ENCODE data around the gene TEX2.

The TEX2 gene

GRCh38 chr17:64162554-64162953 is 100.5 kb downstream of the TEX2 start:
- DNase-seq: no peak

DNA sequence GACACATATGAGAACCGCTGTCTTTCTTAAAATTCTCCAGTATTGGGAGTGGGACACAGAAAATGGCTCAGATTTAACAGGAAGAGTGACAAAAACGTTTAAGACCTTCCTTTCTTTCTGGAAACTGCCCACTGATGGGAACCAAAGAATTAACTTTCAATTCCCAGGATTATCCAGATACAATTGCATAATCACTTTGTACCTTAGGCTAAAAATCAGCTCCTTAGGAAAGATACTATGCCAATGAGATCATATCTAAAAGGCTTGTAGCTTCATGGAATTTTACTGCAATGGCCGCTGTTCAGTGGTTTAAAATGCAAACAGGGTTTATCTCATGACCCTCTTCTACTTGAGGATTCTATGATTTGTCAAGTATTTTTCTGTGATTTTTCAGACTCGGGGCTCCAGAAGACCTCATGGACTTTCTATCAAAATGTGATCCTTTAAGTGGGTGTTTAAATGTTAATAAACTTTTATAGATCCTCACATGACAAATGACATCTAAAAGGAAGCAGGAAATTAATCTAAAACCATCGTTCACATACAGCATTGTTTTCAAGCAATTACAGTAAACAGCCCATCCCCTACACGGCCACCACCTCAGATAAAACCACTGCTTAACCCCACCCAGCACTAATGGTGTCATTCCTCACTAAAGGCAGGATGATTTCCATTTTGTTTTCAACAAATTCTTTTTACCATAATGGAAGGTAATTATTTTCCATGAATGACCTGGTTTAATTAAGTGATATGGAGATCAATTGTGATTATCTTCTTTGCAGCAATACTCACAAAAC is 101.5 kb downstream of the TEX2 start:
- no peak for DNase-seq

DNA sequence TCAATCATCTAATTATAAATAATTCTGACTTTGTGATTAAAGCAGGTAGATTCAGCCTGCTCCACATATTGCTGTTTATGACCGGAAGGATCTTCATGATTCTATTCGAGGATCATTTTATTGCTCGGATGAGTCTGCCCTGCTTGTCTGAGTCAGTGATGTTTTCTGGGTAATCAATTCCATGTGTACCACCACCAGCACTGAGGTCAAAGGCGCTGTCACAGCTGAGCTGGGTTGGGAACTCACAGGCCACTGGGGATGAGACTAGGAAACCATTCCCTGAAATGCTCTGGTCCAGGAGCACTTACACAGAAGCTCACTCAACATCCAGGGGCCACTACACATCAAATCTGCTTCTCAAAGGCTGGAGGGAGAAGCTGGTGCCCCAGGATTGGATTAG is 102.7 kb downstream of the TEX2 start:
- DNase-seq: no peak

DNA sequence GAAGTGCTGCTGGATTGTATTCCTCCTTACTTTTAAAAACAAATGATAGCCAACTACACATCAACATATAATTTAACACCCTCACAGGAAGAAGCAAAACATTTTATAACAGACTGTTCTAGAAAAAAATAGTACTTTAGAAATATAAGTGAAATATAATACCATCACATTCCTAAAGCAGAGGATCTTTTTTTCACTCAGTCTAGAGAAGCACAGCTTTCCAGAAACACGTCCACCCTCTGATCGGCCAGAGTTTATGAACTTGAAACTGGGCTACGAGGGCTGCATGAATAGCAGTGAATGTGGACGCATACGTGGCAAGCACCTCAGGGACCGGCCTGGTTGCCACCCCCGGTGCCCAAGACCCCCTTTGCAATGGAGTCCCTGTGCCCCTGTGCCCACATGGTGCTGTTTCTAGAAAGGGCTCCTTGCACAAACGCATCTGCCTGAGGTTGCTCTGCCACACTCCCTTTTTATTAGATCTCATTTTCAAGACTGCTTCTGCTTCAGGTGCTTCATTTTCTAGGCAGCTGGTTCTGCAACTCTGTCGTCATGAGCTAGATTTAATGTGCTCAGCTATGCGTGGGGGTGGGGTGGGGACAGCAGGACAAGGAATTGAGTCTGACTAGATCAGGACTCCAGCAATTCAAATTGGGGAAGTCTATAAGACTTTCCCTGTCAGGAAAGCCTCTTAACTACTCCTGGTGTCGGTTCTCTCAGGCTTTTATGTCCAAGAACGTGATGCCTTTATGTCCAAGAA is 104.0 kb downstream of the TEX2 start:
- DNase-seq: peak in 1 of 56 donors; percentile 17

- DNase-seq: no peak
Measured at GRCh38 chr17:64158406-64158805, 104.7 kb downstream of the TEX2 start.

DNA sequence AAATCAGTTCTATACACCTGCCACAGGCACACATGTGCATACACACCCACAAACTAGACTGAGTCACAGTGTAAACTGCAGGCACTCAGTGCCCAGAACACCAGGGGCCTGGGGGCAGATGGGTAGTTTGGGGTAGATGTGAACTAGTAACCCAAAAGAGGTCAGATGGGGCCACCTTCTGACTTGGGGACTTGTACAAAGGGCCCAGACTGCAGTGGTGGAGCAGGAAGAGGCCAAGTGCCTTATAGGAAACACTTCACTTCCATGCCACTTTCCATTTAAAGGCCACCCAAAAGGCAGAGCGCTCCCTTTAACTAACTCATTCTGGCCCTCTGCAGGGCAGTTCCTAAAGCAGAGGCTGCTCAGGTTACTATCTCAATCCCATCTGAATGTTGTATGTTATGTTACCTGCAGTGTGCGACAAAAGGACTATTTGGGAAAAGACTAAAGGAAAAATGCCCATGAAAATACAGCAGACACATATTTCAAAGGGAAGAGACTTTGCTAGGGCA is 105.3 kb downstream of the TEX2 start:
- no peak for DNase-seq

DNA sequence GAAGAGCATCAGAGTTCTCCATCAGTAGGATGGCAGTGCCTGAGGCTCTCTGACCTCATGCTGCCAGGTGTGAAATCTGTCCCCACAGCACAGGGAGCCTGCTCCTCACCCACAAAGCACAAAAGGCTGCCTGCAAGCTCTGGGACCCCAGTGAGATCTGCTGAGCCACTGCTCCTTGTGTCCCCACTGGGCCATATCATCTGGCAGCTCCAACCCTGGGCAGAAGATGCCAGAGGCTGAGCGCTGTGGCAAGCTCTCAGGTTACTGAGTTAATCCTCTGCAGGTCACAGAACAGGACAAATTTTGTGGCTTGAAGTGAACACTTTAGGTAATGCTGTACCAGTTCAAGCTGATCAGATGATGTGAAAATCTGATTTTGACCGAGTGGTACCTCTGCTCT is 106.4 kb downstream of the TEX2 start:
- DNase-seq: peak in 2 of 56 donors; percentile 39 to 58

- peak in 55 of 56 donors; percentile 35 to 91 (median 78) for DNase-seq
Measured at GRCh38 chr17:64155751-64156544, 107.1 kb downstream of the TEX2 start.

DNA sequence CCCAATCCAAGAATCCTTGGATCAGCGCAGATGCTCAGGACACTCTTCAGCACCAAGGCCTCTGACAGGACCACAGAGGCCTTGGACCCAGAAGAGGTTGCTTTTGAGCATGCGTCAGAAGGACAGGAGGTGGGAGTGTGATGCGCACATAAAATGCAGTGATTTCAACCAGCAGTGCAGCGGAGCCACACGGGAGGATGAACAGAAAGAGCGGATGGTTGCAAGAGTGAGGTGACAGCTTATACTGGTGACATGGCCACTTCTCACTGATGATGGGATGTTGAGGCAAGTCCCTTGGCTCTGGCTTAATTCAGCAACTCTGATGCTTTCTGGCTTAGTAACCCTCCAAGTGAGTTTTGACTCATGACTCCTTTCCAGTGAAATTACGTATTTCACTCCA is 107.9 kb downstream of the TEX2 start:
- no peak for DNase-seq

DNA sequence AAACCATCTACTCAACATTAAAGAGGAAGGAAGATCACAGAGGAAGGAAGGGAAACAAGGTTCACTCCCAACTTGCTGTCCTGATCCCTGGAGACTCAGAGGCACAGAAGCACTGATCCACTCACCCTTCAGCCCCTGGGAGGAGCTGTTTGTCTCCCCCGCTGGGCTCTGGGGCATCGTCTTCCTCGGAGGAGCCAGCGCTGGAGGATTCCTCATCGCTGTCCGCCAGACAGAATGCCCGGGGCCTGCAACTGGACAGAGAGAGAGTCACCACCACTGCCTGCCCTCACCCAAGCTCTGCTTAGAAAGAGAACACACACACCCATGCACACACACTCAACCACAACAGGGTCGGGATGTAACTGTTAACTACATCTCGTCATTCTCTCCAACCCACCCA is 108.3 kb downstream of the TEX2 start:
- peak in 24 of 56 donors; percentile 8 to 60 (median 27) for DNase-seq

GRCh38 chr17:64154313-64154695 is 108.8 kb downstream of the TEX2 start:
- DNase-seq: no peak

- DNase-seq: no peak
Measured at GRCh38 chr17:64153565-64154312, 109.3 kb downstream of the TEX2 start.

DNA sequence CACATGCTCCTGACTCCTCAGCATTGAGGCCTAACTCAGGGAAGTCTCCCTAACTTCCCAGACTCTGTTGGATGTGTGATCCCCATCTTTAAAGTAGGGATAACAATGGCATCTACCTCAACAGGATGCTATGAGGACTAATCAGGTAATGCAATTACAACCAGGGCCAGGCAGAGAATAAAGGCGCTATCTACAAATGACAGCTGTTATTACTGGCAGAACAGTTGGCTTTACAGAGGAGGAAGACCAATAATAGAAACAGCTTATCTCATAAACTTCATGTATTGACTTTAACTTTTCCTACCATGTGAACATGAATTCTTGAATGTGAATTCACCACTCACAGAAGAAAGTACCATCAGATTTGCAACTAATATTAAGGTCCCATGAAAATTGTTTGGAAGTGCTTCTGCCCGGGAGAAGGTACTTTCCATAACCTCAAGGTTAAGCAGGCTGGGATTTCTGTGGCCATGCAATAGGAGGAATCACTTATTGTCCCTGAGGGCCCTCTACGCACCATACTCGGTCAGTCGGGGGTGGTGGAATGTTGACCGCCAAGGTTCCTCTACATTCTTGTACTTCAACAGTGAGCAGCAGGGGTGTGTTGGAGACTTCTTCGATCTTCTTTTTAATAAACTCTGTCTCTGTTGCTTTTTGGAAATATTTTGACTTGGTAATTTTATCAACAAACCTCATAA is 110.5 kb downstream of the TEX2 start:
- no peak for DNase-seq

DNA sequence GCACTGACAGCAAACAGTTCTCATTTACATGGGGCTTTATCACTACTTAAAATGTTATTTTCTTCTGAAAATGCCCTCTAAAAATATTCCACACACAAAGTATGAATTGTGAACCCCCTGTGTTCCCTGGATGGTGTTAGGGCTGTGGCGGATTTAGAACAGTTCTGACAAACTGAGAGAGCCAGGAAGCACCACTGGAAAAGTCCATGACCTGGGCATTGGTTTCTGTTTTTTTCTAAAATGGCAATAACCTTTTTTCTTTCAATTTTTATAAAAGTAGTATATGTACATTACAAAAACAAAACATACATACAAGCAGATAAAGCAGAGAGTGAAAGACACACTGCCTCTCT is 112.1 kb downstream of the TEX2 start:
- DNase-seq: no peak

GRCh38 chr17:64150237-64151015 is 112.6 kb downstream of the TEX2 start:
- DNase-seq: peak in 1 of 56 donors; percentile 13

DNA sequence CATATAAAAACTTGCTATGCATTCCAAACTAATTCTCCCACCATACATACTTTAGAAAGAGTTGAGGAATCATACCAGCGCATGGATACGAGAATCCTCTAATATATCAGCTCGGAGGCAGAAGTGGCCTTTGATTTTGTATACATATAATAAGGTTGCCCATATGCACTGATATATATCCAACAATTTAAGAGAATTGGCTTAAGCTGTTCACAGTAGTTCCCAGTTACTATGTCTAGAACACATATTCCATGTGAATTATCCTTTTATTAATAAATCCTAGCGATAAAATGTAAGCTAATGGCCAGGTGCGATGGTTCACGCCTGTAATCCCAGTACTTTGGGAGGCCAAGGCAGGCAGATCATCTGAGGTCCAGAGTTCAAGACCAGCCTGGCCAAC is 113.9 kb downstream of the TEX2 start:
- no peak for DNase-seq

DNA sequence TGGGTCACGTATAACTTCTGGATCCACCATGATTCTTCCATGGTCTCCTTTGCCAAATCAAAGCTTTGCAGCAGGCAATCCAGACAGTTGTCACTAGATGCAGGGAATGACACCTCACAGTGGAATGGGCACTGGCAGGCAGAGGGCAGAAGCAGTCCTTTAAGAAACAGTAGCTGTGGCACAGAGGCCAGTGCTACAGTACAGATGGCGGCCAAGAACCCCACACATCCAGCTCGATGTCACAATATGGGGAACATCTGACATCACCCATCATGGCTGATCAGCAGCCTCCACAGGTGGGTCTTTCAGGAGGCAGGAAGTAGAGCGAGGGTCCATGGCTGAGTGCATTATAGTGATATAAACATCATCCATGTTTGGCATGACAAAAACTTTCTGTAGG is 114.4 kb downstream of the TEX2 start:
- peak in 28 of 56 donors; percentile 10 to 59 (median 30) for DNase-seq

DNA sequence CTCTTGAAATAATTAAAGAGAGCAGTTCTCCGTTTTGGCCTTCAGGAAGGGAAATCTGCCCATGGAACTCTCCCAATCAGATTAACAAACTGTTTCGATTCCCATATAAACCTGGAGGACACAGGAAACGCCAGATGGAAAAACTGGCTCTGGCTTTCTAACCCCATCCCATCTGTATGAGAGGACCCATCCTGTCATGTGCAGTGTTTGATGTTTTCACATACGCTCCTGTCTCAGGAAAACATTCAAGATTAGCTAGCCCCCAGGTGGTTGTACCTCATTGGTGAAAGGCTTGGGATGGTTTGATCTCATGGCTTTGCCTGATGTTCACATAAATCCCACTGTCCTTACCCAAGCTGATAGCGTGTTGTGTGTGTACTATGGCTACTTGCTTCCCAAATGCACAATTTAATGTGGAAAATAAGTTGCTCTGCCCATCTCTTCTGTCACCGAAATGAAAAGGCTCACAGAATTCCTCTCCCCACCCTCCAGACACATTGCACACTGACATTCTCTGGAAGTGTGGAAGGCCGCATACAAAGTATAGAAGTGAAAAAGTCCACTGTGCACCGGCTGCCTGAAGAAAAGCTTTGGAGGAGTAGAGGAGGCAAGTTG is 114.9 kb downstream of the TEX2 start:
- no peak for DNase-seq
